ENCODE results near the gene RERE. TPM values are rescaled to one million over a fixed set of nuclear protein-coding genes. Genes with fewer than 3 reads are reported as not detected.

Gene RERE
- total RNA-seq, 2 donors from 2014 or later: 74.5 to 128 TPM

- no peak overlapping the region for H3K27ac ChIP-seq
- H3K4me1 ChIP-seq: peaks cover 39% of the 10 kb centered on the region
- no peaks in the 10 kb centered on the region for H3K27me3 ChIP-seq
- TF ChIP-seq, protein P1, sequence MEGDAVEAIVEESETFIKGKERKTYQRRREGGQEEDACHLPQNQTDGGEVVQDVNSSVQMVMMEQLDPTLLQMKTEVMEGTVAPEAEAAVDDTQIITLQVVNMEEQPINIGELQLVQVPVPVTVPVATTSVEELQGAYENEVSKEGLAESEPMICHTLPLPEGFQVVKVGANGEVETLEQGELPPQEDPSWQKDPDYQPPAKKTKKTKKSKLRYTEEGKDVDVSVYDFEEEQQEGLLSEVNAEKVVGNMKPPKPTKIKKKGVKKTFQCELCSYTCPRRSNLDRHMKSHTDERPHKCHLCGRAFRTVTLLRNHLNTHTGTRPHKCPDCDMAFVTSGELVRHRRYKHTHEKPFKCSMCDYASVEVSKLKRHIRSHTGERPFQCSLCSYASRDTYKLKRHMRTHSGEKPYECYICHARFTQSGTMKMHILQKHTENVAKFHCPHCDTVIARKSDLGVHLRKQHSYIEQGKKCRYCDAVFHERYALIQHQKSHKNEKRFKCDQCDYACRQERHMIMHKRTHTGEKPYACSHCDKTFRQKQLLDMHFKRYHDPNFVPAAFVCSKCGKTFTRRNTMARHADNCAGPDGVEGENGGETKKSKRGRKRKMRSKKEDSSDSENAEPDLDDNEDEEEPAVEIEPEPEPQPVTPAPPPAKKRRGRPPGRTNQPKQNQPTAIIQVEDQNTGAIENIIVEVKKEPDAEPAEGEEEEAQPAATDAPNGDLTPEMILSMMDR (IDR thresholded peaks at IDR 0.05): no peak
- WGBS, 2 donors: 55 to 59% methylated on average over 4 of the region's 4 CpGs
- H3K4me3 ChIP-seq: no peak overlapping the region
- intact Hi-C loops (cut with DNase I): no loop called here
- no peak for DNase-seq
- no peaks in the 10 kb centered on the region for H3K36me3 ChIP-seq (replicated peaks in 1 of 2; ENCODE audit: insufficient read depth in 1 of 2, low read depth in 2 of 2)
- ATAC-seq: no peak
- no peaks in the 10 kb centered on the region for H3K9me3 ChIP-seq
These were observed 95.6 kb downstream of the RERE start for GRCh38 chr1:8721679-8722324.

DNA sequence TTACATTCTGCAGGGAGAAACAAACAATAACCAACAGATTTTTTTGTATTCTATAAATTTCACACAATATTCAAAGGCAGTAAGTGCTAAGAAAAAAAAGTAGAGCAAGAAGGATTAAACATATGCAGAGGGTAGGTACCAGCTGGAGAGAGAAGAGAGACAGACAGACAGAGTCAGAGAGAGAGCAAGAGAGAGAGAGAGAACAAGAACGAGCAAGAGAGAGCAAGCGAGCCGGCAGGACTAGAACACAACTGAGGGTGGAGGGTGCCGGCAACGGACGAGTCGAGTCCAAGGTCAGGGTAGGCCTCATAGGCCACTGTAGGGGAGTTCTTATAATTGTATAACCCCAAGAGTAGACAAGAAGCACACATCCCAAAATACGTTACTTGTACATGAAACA, 97.1 kb downstream of the RERE start:
- WGBS, 2 donors: 93 to 95% methylated on average over 8 of the region's 8 CpGs
- no peaks in the 10 kb centered on the region for H3K36me3 ChIP-seq (replicated peaks in 1 of 2; ENCODE audit: insufficient read depth in 1 of 2, low read depth in 2 of 2)
- H3K4me1 ChIP-seq: peaks cover 41% of the 10 kb centered on the region
- DNase-seq (no peak), ATAC-seq (no peak)
- TF ChIP-seq, protein P1 (IDR thresholded peaks at IDR 0.05): no peak
- no peak for TF ChIP-seq POLR2A (IDR thresholded peaks at IDR 0.05)
- intact Hi-C loops (cut with DNase I): no loop called here
- H3K27ac ChIP-seq: no peak overlapping the region
- no peak overlapping the region for H3K4me3 ChIP-seq
- no peaks in the 10 kb centered on the region for H3K9me3 ChIP-seq
- H3K27me3 ChIP-seq: no peaks in the 10 kb centered on the region

DNA sequence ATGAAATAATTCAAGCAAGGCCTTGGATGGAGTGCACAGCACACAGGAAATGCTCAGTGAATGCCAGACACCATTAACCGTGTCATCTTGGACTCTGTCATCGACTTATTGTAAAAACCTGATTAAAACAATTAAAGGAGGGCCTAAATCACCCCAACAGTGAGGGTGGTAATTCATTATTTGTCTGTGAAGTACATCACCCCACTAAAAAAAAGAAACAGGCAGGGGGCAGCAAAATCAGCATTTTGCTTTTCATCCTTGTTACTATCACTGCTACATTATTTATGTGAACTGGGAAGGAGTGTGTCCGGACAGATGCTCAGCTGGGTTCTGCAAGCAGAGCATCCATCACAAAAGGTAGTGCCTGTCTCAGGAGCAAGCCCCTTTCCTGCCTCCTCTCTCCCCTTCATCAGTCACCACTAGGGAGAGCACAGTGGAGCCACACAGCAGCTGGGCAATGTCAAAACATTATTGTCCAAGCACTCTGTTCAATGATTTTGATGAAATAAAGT, 98.5 kb downstream of the RERE start:
- no peaks in the 10 kb centered on the region for H3K36me3 ChIP-seq (replicated peaks in 1 of 2; ENCODE audit: insufficient read depth in 1 of 2, low read depth in 2 of 2)
- peaks cover 41% of the 10 kb centered on the region for H3K4me1 ChIP-seq
- no peaks in the 10 kb centered on the region for H3K9me3 ChIP-seq
- 71 to 73% methylated on average over 3 of the region's 3 CpGs for WGBS, 2 donors
- intact Hi-C loops (cut with DNase I): no loop called here
- H3K27me3 ChIP-seq: no peaks in the 10 kb centered on the region
- TF ChIP-seq, protein P1 (IDR thresholded peaks at IDR 0.05): peak in 2 of 7 experiments; percentile 10 to 17
- TF ChIP-seq POLR2A (IDR thresholded peaks at IDR 0.05): no peak
- H3K27ac ChIP-seq: no peak overlapping the region
- DNase-seq (no peak), ATAC-seq (no peak)
- no peak overlapping the region for H3K4me3 ChIP-seq

- WGBS, 2 donors: 9 to 15% methylated on average over 3 of the region's 3 CpGs
- Histone ChIP-seq H3K36me3 (replicated peaks in 1 of 2; ENCODE audit: insufficient read depth in 1 of 2, low read depth in 2 of 2) (no peaks in the 10 kb centered on the region), H3K27ac (peak overlapping the region in 1 of 4 donors; percentile 37), H3K4me3 (no peak overlapping the region), H3K27me3 (no peaks in the 10 kb centered on the region), H3K9me3 (no peaks in the 10 kb centered on the region), H3K4me1 (peaks cover 46% of the 10 kb centered on the region)
- ATAC-seq (no peak), DNase-seq (no peak)
- TF ChIP-seq POLR2A (IDR thresholded peaks at IDR 0.05): no peak
- TF ChIP-seq, protein P1 (IDR thresholded peaks at IDR 0.05): no peak
- intact Hi-C loops (cut with DNase I): no loop called here
These were observed 100.3 kb downstream of the RERE start for GRCh38 chr1:8717148-8717547.

DNA sequence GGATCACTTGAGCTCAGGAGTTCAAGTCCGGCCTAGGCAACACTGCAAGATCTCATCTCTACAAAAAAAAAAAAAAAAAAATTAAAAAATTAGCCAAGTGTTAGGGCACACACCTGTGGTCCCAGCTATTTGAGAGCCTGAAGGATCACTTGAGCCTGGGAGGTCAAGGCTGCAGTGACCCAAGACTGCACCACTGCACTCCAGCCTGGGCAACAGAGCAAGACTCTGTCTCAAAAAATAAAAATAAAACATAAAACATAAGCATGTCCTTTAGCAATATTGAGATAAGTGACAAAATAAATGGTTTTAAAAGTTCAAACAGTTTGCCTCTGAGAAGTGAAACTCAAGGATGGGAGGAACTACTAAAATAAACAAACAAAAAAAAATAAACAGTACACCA, 101.2 kb downstream of the RERE start:
- intact Hi-C loops (cut with DNase I): no loop called here
- Histone ChIP-seq H3K27ac (no peak overlapping the region), H3K27me3 (no peaks in the 10 kb centered on the region), H3K4me3 (no peak overlapping the region), H3K4me1 (peaks cover 47% of the 10 kb centered on the region), H3K36me3 (replicated peaks in 1 of 2; ENCODE audit: insufficient read depth in 1 of 2, low read depth in 2 of 2) (no peaks in the 10 kb centered on the region), H3K9me3 (no peaks in the 10 kb centered on the region)
- no peak for ATAC-seq
- DNase-seq: no peak
- 93 to 95% methylated on average over 1 of the region's 1 CpG for whole genome bisulfite sequencing, 2 donors
- TF ChIP-seq, protein P1 (IDR thresholded peaks at IDR 0.05): no peak
- TF ChIP-seq POLR2A (IDR thresholded peaks at IDR 0.05): no peak

Data from body of pancreas (tissue), 4 donors.